ENCODE measurements around the gene CHST6.
"Not testable (repeated sequence)": the region's sequence is repeated elsewhere in the genome, so short reads cannot be mapped to it uniquely, and the experiment has no call there.

Gene CHST6

DNA sequence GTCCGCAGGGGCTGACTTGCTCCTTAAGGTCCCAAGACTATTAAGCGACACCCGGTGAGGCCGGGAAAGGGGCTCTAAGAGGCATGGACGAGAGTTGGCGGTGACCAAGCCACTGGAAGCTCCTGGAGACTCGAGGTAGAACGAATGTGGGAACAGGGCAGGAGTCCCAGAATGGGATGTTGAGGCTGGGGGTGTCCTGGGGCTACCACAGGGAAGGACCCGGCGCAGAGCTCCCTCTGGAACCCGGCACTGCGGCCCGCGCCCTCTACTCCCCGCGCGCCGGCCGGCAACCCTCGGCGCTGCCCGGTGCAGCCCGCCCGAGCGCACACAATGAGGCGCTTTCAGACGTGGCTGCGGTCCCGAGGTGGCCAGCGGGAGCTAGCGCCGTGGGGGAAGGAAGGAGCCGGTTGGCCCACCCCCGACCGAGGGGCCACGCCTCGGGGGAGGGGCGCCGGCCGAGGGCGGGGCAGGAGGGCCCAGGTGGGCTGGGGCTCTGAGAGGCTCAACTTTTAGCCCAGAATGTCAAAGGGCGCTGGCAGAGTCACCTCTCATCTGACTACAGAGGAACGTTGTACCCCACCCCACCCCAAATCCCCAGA, at the start of gene CHST6:
Gene CHST6 (minus strand): TSS at position 366 of the 599 bp plus-strand sequence. CDS start 15,613 bp downstream, outside the sequence.
- peak; percentile 55 for DNase-seq

DNA sequence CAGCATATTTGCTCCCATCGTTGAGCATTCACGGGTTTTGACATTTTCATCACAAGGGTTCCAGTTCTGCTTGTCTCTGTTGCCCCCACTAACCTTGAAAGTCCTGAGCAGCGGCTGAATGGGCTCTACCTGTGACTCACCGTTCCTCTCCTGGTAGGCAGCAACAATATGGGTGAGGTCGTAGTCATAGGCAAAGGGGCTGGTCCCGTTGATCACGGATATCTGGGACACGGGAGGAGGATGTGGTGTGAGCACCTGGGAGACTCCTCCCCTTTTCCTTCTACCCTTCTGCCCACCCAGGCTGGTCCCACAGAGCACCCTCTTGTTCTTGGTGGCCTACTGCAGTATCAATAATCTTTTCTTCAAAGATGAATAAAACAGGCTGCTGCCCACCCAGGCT, 47.2 kb upstream of the CHST6 start:
- DNase-seq = not testable (repeated sequence)

GRCh38 chr16:75541236-75541635, 46.0 kb upstream of the CHST6 start:
- DNase-seq = no peak

DNA sequence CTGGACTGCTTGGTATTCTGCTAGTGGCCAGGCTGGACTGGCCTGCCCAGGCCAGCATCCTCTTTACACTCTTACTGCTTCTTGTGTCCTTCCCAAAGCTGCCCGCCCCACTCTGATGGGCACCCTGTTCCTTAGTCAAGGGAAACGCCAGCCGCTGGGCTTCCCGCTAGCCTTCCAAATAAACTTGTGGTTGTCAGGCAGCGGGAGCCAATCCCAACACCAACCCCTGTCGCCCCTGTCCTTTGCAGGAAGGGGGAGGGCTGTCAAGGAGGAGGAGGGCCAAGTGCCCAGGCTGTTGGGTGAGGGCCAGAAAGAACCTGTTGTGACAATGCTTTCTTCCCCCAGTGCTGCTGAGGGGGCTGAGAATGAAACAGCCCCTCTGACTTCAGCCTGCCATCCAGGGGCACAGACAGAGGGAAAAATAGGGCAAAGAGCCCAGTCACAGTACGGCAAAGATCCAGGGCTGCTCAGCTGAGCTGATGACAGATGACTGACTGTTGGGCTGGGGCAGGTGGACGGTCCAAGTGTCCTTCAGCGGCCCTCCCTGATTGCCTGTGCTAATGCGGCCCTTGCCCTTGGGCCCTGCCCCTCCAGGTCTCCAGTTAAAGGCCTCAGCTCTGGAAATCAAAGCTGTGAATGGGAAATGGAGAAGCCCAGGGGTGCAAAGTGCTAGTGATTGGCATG, 43.8 kb upstream of the CHST6 start:
- not testable (repeated sequence) for DNase-seq

GRCh38 chr16:75537776-75538175, 42.5 kb upstream of the CHST6 start:
- no peak for DNase-seq

- no peak for DNase-seq
These were observed 40.7 kb upstream of the CHST6 start, which contains the start of gene CHST5 for GRCh38 chr16:75535901-75536300. Gene CHST5 (minus strand): TSS chr16:75536108. CDS start chr16:75530384, 5,724 bp downstream.

- DNase-seq = no peak
These were observed 40.1 kb upstream of the CHST6 start for GRCh38 chr16:75535211-75535843.

DNA sequence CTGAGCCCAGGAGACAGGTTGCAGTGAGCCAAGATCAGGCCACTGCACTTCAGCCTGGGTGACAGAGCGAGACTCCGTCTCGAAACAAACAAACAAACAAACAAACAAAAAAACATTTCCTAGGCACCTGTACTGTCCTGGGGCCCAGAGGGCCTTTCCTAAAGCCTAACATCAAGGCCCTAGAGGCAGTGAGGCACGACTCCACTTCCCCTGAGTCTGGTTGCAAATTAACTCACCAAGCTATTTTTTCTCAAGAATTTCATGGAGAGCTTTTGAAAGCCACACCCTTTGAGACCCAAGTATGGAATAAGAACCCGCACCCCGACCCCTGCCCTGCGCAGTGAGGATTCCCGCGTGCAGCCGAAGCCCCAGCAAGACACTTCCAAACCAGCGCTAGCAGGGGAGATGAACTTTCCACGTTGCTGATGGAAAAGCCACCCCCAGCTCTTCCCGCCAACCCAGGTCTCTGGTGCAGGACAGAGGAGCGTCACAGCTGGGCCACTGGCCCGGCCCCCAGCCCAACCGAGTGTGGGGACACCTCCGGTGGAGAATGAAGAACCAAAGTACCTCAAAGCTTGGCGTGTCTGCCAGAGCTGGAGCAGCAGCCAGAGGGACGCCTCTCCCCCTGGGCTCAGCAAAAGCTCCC, 39.4 kb upstream of the CHST6 start:
- DNase-seq = no peak

- no peak for DNase-seq
These were observed 37.5 kb upstream of the CHST6 start for GRCh38 chr16:75532791-75533190.

DNA sequence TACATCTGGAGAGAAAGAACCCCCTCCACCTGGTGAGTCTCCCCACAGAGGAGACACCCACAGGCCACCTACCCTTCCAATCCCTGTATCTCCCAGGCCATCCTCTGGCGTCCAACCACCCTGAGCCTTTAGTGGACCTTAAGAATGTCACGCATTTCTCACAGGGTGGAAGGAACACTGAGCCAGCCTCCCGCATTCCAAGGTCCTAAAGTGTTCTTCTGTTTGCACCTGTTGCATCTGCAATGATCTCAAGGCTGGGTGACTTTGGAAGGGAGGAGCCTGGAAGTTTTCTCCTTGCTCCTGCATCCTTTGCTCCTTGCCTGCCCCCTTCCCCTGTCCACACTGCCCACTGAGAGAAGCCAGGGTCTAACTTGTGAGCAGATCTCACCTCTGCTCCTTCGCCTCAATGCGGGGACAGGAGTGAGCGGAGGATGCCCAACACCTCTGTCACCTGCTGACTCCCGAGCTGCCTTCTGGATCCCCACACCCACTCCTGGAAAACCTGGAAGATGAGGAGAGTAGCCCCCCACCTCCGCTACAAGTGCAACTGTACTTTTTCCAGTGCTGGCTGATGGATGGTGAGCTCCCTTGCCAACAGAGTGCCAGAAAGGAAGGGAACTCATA, 37.0 kb upstream of the CHST6 start:
- DNase-seq = no peak

DNA sequence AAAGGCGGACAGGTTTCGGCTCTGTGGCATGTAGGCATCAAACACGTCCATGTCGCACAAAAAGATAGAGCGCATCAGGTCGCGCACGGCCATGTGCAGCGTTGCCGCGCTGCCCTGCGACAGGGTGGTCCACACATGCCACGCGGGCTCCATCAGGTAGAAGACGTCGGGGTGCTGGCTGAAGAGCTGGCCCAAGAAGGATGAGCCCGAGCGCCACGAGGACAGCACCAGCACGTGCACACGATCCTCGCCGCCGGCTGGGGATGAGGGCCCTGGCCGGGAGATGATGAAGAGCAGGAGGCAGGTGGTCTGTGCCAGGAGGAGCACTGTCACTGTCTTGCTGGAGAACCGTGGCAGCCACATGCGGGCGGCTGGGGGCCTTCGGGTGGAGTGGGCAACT, 34.7 kb upstream of the CHST6 start:
- DNase-seq = no peak

DNA sequence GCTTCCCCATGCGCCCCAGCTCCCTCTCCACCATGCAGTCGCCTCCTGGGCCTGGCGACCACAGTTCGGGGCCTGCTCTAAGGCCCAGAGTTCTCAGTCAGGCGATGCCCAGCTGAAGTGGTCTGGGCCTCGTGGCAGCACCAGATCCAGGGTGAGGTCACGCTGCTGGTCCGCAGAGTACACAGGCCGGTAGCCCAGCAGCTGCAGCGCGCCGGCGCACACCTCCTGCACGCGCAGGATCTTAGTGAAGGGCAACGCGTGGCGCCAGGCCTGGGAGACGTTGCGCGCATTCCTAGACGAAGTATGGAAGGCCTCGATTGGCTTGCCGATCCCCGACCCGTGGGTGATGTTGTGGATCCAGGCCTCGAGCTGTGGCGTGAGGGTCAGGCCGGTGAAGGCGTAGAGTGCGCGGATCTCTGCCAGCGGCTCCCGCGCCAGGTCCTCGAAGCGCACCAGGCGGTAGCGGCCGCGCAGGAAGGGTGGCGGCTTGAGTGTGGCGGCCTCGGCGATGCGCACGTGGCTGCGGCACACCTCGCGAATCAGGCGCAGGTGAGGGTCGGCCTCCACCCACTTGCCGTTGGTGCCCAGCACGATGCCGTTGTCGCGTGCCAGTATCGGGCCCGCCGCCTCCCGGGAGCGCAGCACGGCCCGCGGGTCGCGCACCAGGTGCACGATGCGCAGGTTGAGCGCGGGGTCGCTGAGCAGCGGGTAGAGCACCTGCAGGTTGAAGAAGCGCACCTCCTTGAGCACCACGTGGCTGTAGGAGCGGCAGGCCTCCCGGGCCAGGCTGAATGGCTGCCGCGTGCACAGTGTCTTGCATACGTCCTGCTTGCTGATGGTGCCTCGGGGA, 34.0 kb upstream of the CHST6 start:
- DNase-seq = no peak

DNA sequence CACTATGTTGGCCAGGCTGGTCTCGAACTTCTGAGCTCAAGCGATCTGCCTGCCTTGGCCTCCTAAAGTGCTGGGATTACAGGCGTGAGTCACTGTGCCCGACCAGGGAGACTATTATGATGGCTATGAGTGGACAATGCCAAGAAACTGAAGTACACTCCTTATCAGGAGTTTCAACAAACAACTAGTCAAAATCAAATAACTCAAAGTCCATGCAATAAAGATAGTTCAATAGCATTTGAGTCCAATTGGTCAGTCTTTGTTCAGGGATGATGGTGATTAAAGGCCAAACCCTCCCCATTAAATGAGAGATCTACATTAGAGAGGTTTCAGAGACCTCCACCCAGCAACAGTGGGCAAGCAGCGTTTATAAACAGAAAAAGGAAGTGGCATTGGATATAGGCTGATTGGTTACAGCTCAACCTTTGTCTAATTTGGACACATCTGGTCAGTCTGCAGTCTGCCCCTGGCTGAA, 32.6 kb upstream of the CHST6 start:
- no peak for DNase-seq

DNA sequence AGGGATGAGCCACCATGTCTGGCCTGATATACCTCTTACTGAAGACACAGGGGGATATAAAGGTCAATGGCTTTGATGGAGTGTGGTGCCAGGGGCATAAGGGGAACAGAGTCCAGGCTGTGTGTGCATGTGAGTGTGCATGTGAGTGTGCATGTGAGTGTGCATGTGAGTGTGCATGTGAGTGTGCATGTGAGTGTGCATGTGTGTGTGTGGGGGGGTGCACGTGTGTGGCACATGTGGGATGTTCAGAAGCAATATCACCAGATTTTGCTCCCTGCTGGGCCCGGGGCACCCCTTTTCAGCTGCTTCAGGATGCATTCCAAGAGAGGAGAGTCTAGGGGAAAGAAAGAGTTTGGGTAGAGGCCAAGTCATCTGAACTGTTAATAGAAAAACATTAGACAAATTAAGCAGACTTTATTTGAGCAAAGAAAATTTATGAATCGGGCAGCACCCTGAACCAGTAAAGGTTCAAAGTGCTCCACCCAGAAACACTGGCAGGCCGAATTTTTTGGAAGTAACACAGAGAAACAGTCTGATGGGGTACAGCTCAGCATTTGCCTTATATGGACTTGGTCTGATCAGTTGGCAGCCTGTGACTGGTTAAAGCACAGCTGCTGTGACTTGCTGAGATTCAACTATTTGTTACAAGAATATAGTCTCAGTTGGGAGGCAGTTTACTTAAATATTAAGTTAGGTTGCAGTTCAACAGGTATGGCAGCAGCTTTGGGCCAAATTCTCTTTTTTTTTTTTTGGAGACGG, 31.0 kb upstream of the CHST6 start:
- no peak for DNase-seq

DNA sequence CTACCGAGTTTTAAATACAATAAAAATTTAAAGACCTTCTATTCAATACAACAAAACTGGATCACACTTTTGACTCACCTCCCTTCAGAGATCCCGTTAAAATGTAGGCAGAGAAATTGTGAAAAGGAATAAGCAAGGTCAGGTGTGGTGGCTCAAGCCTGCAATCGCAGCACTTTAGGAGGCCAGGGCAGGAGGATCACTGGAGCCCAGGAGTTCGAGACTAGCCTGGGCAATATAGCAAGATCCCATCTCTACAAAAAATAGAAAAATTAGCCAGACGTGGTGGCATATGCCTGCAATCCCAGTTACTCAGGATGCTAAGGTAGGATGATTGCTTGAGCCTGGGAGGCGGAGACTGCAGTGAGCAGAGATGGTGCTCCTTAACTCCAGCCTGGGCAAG, 23.9 kb upstream of the CHST6 start:
- no peak for DNase-seq

- not testable (repeated sequence) for DNase-seq
These were observed 21.1 kb upstream of the CHST6 start for GRCh38 chr16:75516189-75516966.

DNA sequence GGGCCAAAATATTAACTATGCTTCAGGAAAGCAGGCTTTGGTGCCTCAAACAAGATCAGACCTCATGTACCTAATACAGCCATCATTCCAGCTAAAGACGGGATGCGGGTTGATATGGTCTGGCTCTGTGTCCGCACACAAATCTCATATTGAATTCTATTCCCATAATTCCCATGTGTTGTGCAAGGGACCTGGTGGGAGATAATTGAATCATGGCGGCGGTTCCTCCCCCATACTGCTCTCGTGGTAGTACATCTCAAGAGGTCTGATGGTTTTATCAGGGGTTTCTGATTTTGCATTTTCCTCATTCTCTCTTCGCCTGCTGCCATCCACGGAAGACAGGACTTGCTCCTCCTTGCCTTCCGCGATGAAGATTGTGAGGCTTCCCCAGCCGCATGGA, 19.1 kb upstream of the CHST6 start:
- no peak for DNase-seq

DNA sequence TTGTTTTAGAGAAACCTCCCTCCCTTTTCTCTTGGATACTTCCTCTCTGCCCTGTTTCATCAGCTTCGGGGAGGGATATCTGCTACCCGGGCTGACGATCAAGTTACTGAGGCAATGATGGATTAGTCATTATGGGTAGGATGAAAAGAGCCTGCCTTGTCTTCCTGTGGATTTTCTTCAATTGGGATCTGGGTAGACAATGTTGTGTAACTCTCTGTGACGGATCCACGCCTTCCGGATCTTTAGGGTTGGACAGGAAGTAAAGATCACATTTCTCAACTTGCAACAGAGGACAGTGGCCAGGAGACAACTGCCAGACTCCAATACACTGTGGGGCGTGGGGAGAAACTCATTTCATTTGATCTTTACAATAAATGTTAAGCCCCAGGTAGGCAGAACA, 11.3 kb upstream of the CHST6 start:
- DNase-seq = peak; percentile 81

DNA sequence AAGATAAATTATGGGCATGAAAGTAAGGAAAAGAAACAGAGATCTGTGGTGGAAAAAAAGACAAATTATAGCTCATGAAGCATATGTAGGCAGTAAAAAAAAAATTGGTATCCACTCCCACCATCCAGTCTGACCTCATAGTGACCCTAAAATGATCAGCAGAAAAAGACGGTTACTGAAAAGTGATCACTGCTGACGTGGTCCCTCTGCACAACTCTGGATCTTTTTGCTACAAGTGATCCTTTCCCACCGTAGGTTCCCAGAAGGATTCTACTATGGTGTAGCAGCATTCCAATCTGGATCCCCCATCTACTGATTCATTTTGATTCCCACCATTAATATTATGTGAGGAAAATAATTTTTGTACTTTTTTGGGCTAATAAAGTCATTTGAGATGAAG, 10.9 kb upstream of the CHST6 start:
- no peak for DNase-seq

- no peak for DNase-seq
These were observed 8.6 kb upstream of the CHST6 start for GRCh38 chr16:75503801-75504200.

Measured in fibroblast of skin of right quadriceps (primary cell).